GM19438 (cell line): ENCODE results near the gene ADAMTS7.
"Not testable (repeated sequence)": the region's sequence is repeated elsewhere in the genome, so short reads cannot be mapped to it uniquely, and the experiment has no call there.

Experiments used
- ATAC-seq: cut with Tn5 transposase; IDR thresholded peaks from one replicate; pipeline ENCODE4 v1.9.1; 2021; ENCODE audit warnings: low read depth; ENCODE audit not compliant: unreplicated experiment

Gene ADAMTS7

GRCh38 chr15:78755900-78756591, 55.2 kb downstream of the ADAMTS7 start:
- not testable (repeated sequence) for ATAC-seq

- ATAC-seq, result not testable (repeated sequence)
Observed at GRCh38 chr15:78754637-78755280, 56.5 kb downstream of the ADAMTS7 start.

DNA sequence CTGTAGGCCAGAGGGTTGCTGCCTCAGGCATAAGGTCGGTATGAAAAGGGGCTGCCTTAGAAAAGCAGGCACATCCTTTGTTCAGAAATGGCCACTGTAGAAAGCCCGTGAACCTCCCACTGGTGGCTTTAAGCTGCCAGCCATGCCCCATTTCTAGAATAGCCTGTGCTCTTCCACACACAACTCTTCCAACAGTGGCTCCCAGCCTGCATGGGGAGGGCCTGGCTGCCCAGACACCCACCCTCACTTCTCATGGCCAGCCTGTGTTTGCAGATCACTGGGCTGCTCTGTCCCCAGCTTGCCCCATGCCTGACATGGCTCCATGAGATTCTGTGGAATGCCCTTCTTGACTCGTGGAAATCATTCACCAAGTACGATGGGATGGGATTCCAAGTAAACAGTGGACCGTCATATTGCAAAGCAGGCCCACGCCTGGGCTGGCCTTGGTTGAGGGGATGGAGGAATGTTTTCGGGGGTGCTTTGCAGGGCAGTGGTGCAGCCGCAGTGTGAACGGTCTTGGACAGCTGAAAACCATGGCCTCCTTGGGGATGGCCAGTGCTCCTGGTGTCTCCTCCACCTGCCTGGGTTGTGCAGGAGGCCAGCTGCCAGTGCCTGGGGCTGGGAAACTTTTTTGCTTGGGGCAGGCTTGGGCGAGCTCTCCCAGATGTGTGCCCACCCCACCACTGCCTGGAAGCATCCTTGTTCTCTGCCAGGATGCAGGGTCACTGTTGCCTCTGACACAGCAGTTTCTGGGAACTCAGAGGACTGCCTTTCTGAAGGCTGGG, 57.3 kb downstream of the ADAMTS7 start:
- not testable (repeated sequence) for ATAC-seq

DNA sequence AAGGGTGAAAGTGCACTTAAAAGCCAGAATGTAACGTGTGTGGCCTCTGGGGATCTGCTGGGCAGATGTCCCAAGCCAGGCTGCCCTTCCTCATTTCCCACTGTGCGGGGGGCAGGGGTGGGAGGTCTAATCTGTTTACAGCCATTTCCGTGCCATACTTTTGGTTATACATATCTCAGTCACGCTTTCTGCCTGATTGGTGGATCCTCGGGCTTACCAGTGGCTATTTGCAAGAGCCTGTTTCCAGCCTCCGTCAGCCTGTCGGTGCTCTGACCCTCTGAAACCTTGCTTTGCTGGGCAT, 58.0 kb downstream of the ADAMTS7 start:
- ATAC-seq, result not testable (repeated sequence)

- ATAC-seq, result no peak
Observed at GRCh38 chr15:78752492-78753358, 58.5 kb downstream of the ADAMTS7 start.

- no peak for ATAC-seq
Observed at GRCh38 chr15:78751602-78751979, 59.7 kb downstream of the ADAMTS7 start.

- ATAC-seq, result peak; percentile 85
Observed at GRCh38 chr15:78750974-78751601, 60.2 kb downstream of the ADAMTS7 start.

DNA sequence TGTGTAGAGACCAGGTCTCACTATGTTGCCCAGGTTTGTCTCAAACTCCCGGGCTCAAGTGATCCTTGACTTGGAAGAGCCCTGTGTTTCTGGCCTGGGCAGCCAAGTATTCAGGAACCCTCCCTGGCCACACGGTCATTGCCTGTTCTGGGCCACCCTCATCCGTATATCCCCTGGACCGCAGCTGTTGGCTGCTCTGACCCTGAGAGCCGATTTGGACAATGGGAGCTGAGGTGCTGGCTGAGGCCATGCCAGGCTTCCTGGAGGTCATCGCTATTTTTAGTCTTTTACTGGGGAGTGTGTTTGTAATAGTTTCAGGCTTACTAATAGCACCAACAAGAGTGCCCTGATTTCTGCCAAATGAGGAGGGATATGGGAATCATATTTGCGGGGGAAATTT, 60.7 kb downstream of the ADAMTS7 start:
- ATAC-seq, result no peak

- no peak for ATAC-seq
Observed at GRCh38 chr15:78749831-78750230, 61.4 kb downstream of the ADAMTS7 start.

GRCh38 chr15:78747877-78748276, 63.4 kb downstream of the ADAMTS7 start:
- not testable (repeated sequence) for ATAC-seq

DNA sequence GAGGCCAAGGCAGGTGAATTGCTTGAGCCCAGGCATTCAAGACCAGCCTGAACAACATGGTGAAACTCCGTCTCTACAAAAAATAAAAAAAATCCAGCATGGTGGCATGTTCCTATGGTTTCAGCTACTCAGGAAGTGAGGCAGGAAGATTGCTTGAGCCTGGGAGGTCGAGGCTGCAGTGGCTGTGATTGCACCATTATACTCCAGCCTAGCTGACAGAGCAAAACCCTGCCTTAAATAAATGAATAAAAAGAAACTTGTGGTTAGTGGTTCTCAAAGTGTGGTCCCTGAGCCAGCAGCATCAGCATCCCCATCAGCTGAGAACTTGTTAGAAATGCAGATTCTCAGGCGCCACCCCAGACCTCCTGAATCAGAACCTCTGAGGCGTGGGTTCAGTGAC, 69.6 kb downstream of the ADAMTS7 start:
- ATAC-seq, result not testable (repeated sequence)

DNA sequence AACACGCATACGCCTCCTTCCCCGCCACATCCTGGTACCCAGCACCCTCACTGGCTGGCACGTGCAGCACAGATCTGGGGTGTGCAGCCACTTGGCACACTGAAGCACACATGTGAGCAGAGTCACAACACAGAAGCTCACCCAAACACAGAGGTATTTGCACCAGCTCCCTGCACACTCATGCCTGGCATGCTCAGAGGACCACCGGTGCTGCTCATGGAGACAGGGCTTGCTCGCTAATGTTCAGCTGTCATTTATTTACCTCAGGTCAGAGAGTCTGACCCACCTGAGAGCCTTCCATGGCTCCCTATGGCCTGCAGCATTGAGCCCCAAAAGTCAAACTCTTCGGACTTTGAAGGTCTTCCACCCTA, 70.4 kb downstream of the ADAMTS7 start:
- ATAC-seq, result no peak

DNA sequence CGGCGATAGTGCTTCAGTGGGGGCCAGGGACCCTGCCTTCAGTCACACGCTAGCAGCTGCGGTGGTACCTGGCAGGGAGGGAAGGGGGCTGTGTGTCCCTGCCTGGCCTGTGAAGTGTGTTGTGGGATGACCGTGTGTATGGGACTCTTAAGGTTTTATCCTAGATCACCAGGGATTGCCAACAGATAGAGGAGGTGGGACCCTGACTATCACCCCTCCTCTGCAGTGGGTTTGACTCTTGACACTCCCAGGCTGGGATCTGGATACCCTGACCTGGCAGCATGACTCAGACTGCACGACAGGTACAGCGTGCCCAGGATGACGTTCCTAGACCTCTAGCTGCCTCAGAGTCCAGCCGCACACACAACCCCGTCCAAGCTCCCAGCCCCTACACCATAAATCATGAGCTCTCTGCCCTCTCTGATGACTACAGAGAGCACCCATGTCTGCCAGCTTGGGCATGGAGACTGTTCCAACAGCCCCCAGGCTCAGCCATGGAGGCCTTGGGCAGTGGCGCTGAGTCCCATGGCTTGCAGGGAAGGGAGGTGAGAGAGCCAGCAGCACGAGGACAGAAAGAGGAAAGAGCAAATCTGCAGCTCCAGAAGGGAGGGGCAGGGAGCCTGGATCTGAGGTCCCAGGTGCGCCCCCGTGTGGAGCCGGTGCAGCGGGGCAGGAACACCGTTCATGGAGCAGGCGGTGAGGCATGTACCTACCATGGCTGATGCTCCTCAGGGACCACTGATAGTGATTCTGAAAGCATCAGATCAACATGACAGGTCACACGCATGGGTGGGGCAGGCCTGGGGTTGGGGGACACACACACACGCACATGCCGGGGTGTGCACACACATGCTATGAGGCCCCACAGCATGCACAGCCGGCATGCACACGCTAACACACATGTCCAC, 71.0 kb downstream of the ADAMTS7 start:
- no peak for ATAC-seq

DNA sequence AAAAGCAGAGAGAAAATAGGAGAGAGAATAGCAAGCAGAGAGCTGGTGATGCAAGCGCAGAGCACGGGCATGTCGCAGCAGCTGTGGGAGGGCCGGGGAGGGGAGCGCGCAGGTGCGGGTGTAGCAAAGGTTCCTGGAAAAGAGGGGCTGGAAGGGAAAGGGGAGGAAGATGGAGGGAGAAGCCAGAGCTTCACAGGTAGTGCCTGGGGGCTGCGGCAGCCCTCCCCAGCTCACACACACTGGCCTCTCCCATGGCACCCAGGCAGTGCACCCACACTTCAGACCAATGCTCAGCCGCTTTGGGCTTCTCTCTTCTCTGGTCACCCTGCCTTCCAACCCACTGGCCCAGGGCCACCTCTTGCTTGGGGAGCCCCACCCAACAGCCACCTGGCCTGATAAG, 72.1 kb downstream of the ADAMTS7 start:
- no peak for ATAC-seq

DNA sequence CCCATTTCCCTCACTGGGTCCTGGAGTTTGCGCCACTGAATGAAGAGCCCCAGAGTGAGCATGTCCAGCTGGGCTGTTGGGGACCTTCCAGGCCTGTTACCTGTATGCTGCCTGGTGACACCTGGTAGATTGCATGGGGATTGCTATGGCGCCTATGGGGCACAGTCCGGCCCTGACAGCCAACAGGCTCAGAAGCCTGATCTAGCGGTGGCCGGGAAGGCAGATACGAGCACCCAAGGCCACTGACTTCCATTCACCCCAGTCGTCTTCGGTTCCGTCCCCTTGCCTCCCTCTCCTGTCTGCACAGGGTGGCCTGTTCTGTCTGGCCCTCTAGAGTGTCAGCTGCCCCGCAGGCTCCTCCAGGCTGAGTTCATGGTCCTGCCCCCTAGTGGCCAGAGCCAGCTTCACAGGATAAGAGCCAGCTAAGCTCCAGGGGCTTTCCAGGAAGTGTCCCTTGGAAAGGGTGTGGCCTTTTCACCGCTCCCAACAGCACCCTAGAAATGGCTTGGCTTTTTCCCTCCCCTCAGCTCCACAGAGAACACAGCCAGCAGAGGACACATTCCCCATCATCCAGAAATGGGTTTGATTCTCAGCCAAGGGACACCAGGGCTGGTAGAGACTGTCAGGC, 73.2 kb downstream of the ADAMTS7 start:
- ATAC-seq, result not testable (repeated sequence)

DNA sequence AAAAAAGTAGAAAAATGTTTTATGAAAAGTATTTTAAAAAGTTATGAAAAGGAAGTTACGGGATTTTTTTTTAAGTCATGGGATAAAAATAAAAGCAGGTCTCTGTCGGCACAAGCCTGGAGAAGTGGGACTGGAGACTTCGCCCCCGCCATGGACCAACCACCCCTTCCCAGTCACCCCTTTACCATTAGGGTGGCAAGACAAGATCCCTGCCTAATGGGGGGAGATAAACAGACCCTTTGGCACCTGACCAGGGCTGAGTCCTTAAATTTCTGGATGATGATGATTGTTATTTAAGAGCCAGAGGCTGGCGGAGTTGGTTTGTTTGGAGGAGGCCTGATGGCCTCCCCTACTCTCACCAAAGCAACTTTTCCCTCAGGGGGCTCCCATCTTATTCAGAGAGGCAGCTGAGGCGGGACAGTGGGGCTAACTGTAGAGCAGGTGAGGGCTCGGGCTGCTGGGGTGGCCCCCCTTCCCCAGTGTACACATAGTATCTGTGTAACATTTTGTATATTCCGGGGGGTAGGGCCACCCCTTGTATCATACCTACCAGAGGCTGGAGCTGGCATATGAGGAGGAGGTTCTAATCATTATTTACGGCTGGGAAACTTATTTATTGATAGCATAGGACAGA, 74.0 kb downstream of the ADAMTS7 start:
- ATAC-seq, result no peak

GRCh38 chr15:78736286-78736685, 75.0 kb downstream of the ADAMTS7 start:
- not testable (repeated sequence) for ATAC-seq

DNA sequence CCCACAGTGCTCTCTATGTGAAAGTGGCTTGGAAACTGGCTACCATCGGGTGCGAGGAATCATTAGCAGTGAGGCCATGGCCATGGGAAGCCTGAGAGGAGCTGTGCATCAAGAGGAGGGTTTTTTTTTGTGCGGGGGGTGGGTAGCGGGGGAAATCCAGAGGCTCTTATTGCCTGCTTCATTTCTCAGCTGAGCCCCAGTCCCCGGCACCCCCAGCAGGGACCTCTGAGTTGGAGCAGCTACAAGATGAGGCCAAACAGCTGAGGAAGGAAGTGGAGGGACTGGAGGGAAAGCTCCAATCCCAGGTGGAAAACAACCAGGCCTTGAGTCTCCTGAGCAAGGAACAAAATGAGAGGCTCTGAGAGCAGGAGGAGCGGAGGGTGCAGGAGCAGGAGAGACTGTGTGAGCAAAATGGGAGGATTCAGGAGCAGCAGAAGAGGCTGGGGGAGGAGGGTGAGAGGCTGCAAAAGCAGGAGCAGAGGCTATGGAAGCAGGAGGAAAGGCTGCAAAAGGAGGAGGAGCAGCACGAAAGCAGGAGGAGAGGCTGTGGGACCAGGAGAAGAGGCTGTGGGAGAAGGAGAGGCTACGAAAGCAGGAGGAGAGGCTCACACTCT, 76.7 kb downstream of the ADAMTS7 start:
- ATAC-seq, result no peak
